VCaP (cell line): ENCODE measurements around the gene DDX53.

Source experiments
- H3K27ac ChIP-seq: fragments of 450-650 bp; 2 replicates; pipeline ENCODE4 v1.5.1; 2017
- TF ChIP-seq, protein P1 (sequence below): fragments of 450-650 bp; conservative IDR thresholded peaks from 2 replicates; pipeline ENCODE4 v1.5.1; 2017; ENCODE audit warnings: mild to moderate bottlenecking, moderate library complexity

DDX53 gene

DNA sequence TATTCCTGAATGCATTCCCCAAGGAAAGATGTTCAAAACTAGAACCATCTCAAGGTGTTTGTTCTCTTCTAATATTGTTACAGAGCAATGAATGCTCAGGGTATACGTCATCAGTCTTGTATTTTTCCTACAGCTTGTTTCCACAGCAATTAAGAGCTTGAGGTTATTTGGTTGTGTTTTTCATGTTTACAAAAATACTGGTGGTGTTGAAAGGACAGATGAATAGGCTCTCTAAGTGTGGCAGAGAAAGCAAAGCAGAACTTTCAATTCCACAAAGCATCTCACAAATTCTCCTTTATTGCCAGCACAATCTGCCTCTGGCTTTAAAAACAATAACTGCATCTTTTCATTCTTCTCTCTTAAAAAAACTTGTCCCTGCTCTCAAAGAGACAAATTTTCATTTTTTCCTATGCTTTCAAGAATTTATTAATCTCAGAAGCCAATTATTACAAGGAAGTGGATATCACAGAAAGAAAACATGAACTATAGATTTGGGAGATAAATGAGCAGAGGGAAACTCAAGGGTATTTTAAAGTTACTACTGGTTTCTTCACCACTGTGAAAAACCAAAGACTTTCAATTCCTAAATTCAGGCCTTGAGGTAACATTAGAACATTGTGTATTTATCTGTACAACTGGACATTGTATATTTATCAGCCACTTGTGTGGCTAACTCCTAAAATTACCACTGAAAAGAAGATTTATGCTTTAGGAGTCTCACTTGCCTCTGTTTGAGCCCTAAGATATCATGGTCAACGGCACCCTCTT lies 49.2 kb downstream of the DDX53 start:
- H3K27ac ChIP-seq, result no peak overlapping the region
- TF ChIP-seq, protein P1, sequence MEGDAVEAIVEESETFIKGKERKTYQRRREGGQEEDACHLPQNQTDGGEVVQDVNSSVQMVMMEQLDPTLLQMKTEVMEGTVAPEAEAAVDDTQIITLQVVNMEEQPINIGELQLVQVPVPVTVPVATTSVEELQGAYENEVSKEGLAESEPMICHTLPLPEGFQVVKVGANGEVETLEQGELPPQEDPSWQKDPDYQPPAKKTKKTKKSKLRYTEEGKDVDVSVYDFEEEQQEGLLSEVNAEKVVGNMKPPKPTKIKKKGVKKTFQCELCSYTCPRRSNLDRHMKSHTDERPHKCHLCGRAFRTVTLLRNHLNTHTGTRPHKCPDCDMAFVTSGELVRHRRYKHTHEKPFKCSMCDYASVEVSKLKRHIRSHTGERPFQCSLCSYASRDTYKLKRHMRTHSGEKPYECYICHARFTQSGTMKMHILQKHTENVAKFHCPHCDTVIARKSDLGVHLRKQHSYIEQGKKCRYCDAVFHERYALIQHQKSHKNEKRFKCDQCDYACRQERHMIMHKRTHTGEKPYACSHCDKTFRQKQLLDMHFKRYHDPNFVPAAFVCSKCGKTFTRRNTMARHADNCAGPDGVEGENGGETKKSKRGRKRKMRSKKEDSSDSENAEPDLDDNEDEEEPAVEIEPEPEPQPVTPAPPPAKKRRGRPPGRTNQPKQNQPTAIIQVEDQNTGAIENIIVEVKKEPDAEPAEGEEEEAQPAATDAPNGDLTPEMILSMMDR, result no peak

DNA sequence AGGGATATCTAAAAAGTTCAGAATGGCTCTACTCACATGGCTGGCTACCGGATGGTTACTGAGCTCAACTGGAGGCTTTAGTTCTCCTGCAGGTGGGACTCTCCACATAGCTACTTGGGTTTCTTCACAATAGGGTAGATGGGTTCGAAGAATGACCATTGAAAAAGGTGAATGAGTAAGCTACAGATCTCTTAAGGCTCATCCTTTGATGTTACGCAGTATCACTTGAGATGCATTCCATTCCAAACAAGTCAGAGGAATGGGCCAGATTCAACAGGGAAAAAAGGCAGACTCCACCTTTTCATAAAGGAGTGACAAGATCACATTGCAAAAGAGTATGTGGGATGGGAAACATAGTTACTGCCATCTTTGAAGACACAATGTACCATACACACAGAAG lies 52.6 kb downstream of the DDX53 start:
- TF ChIP-seq, protein P1, result no peak
- no peak overlapping the region for H3K27ac ChIP-seq
